Small intestine (tissue), 7 donors: ENCODE data around the gene CTSC. TPM values are rescaled to one million over a fixed set of nuclear protein-coding genes. Genes with fewer than 3 reads are reported as not detected.
A peak's percentile ranks its signal among the peaks of the same experiment; 100 is the strongest.

ENCODE experiments used
- DNase-seq, 2 donors: peaks; one replicate each; pipeline versions ENCODE4 v3.0.0 to v3.0.0-alpha.2; 2013
- FAIRE-seq: peaks from 2 replicates; lab custom pipeline; 2012; peaks lifted over from hg19 to GRCh38; lab: Jason Lieb, UNC
- H3K27ac ChIP-seq, 3 donors: one replicate each; pipeline ENCODE4 v1.5.1; 2013; ENCODE audit warnings: low read length in 2 of 3, mild to moderate bottlenecking in 2 of 3, control low read depth in 1 of 3, inconsistent platforms in 1 of 3, low read depth in 1 of 3, moderate library complexity in 1 of 3
- H3K27me3 ChIP-seq, 3 donors: one replicate each; pipeline ENCODE4 v1.6.1; 2013; ENCODE audit warnings: low read length in 3 of 3, inconsistent platforms in 1 of 3; ENCODE audit not compliant: control insufficient read depth in 3 of 3, insufficient read depth in 3 of 3
- H3K36me3 ChIP-seq, 3 donors: one replicate each; pipeline ENCODE4 v1.6.1; 2013; ENCODE audit warnings: low read length in 3 of 3, inconsistent platforms in 1 of 3, low read depth in 1 of 3, mild to moderate bottlenecking in 1 of 3, moderate library complexity in 1 of 3; ENCODE audit not compliant: control insufficient read depth in 3 of 3, insufficient read depth in 2 of 3
- H3K4me1 ChIP-seq, 3 donors: one replicate each; pipeline ENCODE4 v1.6.1; 2013; ENCODE audit warnings: low read length in 2 of 3, inconsistent platforms in 1 of 3, low read depth in 1 of 3, mild to moderate bottlenecking in 1 of 3, moderate library complexity in 1 of 3; ENCODE audit not compliant: control insufficient read depth in 3 of 3, insufficient read depth in 2 of 3
- H3K4me3 ChIP-seq, 3 donors: one replicate each; pipeline ENCODE4 v1.5.1; 2013; ENCODE audit warnings: low read length in 3 of 3, control low read depth in 1 of 3, inconsistent platforms in 1 of 3, low read depth in 1 of 3, mild to moderate bottlenecking in 1 of 3, moderate library complexity in 1 of 3
- H3K9me3 ChIP-seq, 2 donors: one replicate each; pipeline ENCODE4 v1.6.1; 2013; ENCODE audit warnings: low read depth in 1 of 2, low read length in 1 of 2; ENCODE audit not compliant: control insufficient read depth in 2 of 2, insufficient read depth in 1 of 2
- WGBS, 3 donors: extraction: QIAGEN DNeasy Blood & Tissue Kit; methylation state at CpG; one replicate each; pipeline ENCODE4 v1.1.7; 2013; 5-methylcytosine and 5-hydroxymethylcytosine counted together
- polyA plus RNA-seq, 4 donors: library from polyadenylated mRNA; stranded (reverse) in 3 of 4; unstranded in 1 of 4; fragments of 200-250 nt in 3 of 4; fragments of 120-200 nt in 1 of 4; gene quantifications; one replicate each; pipeline versions ENCODE4 v1.2.1 to v1.2.3, GENCODE V29; 2013
- donor health status: healthy with polysubstance abuse.
- donor health status: control.
- donor health status: control.
- donor health status: Bipolar disorder and iron deficiency.
- donor health status: healthy.

CTSC gene
- polyA plus RNA-seq, 4 donors = 16.1 to 98.8 (median 48.6) TPM

DNA sequence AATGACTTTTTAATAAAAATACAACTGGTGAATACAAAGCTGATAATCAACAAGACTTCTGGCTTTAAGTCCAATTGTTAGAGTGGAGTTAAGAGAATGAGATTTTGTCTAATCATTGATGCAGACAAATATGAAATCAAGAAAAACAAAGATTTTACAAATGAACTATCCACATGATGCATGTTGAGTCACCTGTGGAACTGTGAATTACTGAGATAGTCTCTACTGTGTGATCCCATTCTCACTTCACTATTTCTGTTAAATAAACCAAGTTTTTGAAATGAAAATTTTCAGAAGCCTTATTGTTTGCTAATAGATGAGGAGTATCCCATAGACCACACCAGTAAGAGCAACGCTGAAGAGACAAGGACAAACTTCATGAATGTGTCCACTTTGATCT lies 8.4 kb upstream of the CTSC start:
- H3K27me3 ChIP-seq = no peaks in the 10 kb centered on the region
- WGBS, 3 donors = 88 to 96% (median 89%) methylated on average over 1 of the region's 1 CpG
- DNase-seq (no peak), FAIRE-seq (no peak)
- no peak overlapping the region for H3K4me3 ChIP-seq
- H3K4me1 ChIP-seq = no peaks in the 10 kb centered on the region
- H3K9me3 ChIP-seq = no peaks in the 10 kb centered on the region
- H3K36me3 ChIP-seq = no peaks in the 10 kb centered on the region
- no peak overlapping the region for H3K27ac ChIP-seq

DNA sequence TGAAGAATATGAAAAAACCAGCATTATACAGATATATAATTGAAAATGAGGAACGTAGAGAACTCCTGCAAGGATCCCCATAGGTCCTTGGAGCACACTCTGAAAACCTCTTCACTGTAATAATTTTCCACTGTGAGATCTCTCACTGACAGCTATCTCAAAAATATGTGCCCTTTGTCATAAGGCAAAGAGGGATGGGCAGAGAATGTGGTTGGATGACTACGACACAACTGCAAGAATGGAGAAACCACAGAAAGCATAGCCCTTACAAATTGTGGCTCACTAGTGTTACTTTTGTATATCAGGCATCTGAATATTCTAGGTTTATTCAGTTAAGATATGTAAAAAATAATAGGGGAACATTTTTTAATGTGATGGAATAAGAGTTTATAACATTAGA lies 7.9 kb upstream of the CTSC start:
- H3K36me3 ChIP-seq = no peaks in the 10 kb centered on the region
- H3K4me1 ChIP-seq = no peaks in the 10 kb centered on the region
- no peak overlapping the region for H3K27ac ChIP-seq
- H3K27me3 ChIP-seq = no peaks in the 10 kb centered on the region
- H3K4me3 ChIP-seq = no peak overlapping the region
- WGBS, 3 donors = 80 to 83% (median 81%) methylated on average over 2 of the region's 2 CpGs
- H3K9me3 ChIP-seq = no peaks in the 10 kb centered on the region
- FAIRE-seq (no peak), DNase-seq (no peak)

DNA sequence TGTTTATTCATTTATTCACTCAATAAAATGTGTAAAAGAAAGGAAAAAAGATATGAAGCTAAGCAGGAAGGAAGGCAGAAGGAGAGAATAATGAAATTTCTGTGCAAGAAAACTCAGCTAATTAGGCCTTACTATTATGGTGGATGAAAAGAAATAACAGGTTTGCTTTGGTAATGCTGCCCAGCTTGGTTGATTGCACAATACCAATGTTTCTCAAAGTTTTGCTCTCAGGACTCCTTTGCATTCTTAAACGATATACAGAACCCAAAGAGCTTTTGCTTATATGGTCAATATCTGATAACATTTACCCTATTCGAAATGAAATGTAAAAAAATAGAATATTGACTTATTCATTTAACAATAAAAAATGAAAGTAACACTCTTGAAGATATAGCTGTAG lies 7.3 kb upstream of the CTSC start:
- Histone ChIP-seq H3K4me3 (no peak overlapping the region), H3K4me1 (no peaks in the 10 kb centered on the region), H3K27ac (no peak overlapping the region), H3K9me3 (no peaks in the 10 kb centered on the region), H3K27me3 (no peaks in the 10 kb centered on the region), H3K36me3 (no peaks in the 10 kb centered on the region)
- no peak for FAIRE-seq
- no peak for DNase-seq
- WGBS, 3 donors = 80 to 89% (median 89%) methylated on average over 2 of the region's 2 CpGs

DNA sequence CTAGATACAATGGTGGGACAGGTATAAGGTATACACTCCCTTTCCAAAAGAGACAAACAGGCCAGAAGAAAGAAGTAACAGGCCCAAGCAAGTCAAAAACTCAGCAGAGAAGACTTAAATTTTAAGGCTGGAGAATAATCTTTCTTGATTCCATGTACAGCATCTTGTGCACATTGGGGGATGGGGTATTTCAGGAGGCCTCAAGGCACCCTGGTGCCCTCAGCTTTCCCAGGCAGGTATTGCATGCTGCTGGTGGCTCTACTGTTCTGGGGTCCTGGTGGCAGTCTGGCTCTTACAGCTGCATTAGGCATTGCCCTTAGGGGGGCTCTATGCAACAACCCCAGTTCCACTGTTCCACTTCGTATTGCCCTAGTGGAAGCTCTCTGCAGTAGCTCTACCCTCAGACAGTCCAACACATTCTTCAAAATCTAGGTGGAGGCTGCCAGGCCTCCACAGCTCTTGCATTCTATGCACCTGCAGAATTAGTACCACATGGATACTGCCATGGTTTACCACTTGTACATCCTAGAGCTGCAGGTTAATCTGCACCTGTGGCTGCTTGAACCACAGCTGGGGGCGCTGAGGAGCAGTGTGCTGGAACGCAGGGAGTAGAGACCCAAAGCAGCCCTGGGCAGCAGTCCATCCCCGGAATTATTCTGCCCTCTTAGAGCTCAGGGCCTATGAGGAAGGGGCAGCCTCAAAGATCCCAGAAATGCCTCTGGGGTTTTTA lies 4.2 kb upstream of the CTSC start:
- WGBS, 3 donors = 79 to 90% (median 84%) methylated on average over 4 of the region's 4 CpGs
- peaks cover 0 to 5% (median 2%) of the 10 kb centered on the region in 3 donors for H3K4me1 ChIP-seq
- DNase-seq (no peak), FAIRE-seq (no peak)
- no peak overlapping the region for H3K4me3 ChIP-seq
- H3K27me3 ChIP-seq = no peaks in the 10 kb centered on the region
- no peaks in the 10 kb centered on the region for H3K36me3 ChIP-seq
- no peak overlapping the region for H3K27ac ChIP-seq
- H3K9me3 ChIP-seq = no peaks in the 10 kb centered on the region

DNA sequence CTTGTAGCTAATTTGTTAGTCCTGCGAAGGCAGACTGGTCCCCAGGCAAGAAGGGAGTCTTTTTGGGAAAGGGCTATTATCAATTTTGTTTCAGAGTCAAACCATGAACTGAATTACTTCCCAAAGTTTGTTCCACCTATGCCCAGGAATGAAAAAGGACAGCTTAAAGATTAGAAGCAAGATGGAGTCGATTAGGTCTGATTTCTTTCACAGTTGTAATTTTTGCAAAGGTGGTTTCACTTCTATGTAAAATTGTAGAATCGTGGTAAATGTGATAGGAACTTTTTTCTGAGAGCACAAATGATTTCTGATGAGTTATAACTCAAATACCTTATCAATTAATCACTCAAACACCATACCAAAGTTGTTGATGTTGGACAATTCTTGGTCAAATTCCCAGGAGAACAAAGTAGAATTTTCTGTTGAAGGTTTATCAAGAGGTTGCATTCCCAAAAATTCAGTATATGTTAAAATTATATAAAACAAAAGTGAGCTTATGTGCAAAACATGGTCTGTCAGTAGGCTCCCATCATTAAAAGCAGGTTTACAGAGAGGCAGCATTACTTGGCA lies 2.9 kb upstream of the CTSC start:
- FAIRE-seq = no peak
- Histone ChIP-seq H3K9me3 (no peaks in the 10 kb centered on the region), H3K4me3 (no peak overlapping the region), H3K36me3 (no peaks in the 10 kb centered on the region), H3K27ac (no peak overlapping the region), H3K27me3 (no peaks in the 10 kb centered on the region), H3K4me1 (peaks cover 0 to 5% (median 2%) of the 10 kb centered on the region in 3 donors)
- DNase-seq = no peak
- 56 to 89% (median 79%) methylated on average over 3 of the region's 3 CpGs for WGBS, 3 donors

DNA sequence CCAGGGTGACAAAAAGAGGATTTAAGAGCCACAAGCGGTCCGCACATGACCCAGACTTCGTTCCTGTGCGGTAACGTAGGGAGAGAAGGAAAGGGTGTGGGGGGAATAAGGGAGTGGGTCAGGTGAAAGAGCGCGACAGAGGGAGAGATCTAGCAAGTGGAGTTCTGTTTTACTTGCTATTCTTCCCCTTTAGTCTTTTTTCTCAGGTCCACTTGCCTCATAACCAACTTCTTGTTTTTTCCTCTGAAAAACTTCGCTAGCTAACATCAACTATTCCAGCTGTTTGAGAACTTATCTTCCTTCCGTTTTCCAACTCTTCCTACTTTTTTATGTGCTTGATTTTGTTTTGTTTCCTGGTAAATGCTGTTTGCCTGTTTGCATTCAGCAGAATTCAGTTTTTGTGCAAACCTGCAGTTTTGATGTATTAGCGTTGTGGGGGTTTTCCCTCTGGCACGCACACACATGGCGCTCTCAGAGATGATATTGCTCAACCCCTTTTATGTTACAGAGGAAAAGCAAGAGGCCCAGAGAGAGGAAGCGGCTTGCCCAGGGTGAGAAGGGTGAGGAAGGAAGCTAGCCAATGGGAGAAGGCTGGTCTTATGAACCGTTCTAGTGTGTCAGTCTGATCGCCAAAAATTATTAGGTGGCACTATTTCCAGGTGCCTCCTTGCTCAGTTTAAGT lies 592 bp upstream of the CTSC start:
- Histone ChIP-seq H3K4me1 (peaks cover 0 to 5% (median 2%) of the 10 kb centered on the region in 3 donors), H3K9me3 (no peaks in the 10 kb centered on the region), H3K36me3 (peaks cover 0 to 2% (median 0%) of the 10 kb centered on the region in 3 donors), H3K27ac (peak overlapping the region in 2 of 3 donors; percentile 89 to 94), H3K27me3 (no peaks in the 10 kb centered on the region), H3K4me3 (peak overlapping the region; percentile 80 to 98 (median 84))
- FAIRE-seq (no peak), DNase-seq (peak; percentile 49 to 74)
- WGBS, 3 donors = 1 to 4% (median 1%) methylated on average over 15 of the region's 15 CpGs

DNA sequence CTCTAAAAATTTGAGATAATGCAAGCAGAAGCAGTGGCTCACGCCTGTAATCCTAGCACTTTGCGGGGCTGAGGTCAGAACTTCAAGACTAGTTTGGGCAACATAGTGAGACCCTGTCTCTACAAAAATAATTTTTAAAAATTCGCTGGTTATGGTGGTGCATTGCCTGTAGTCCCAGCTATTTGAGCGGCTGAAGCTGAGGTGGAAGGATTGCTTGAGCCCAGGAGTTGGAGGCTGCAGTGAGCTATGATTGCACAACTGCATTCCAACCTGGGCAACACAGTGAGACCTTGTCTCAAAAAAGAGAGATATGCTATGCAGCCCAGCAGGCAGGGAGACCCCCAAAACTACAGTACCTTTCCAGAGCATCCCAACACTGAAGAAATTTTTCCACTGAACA lies 2.3 kb downstream of the CTSC start:
- 62 to 81% (median 71%) methylated on average over 4 of the region's 4 CpGs for WGBS, 3 donors
- DNase-seq = no peak
- H3K9me3 ChIP-seq = no peaks in the 10 kb centered on the region
- H3K4me3 ChIP-seq = no peak overlapping the region
- H3K4me1 ChIP-seq = peaks cover 0 to 5% (median 2%) of the 10 kb centered on the region in 3 donors
- peaks cover 4 to 8% (median 4%) of the 10 kb centered on the region in 3 donors for H3K36me3 ChIP-seq
- FAIRE-seq = no peak
- H3K27me3 ChIP-seq = no peaks in the 10 kb centered on the region
- H3K27ac ChIP-seq = peak overlapping the region in 1 of 3 donors; percentile 14

DNA sequence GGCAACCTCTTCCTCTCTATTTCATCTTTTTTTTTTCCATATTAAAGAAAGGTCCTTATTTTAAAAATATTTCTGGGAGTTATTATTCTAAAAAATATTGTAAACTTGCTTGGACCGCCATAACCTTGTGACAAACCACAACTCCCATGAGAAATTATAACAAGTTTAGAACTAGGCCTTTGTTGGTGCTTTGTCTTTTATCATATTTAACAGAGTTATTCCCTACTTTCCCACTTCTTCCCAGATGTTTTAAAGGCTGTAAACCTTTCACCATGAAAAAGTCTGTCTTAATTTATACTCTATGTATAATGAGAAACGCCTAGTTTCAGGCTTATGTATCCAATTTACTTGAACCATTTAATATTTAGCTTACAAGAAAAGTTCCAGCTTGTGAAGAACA lies 3.7 kb downstream of the CTSC start:
- no peaks in the 10 kb centered on the region for H3K9me3 ChIP-seq
- no peaks in the 10 kb centered on the region for H3K27me3 ChIP-seq
- no peak overlapping the region for H3K4me3 ChIP-seq
- DNase-seq = no peak
- H3K36me3 ChIP-seq = peaks cover 4 to 10% (median 4%) of the 10 kb centered on the region in 3 donors
- H3K4me1 ChIP-seq = peaks cover 0 to 5% (median under 1%) of the 10 kb centered on the region in 3 donors
- FAIRE-seq = no peak
- 76 to 92% (median 92%) methylated on average over 2 of the region's 2 CpGs for WGBS, 3 donors
- H3K27ac ChIP-seq = no peak overlapping the region
